GOT3 (cell line): ENCODE results near the gene MET.

Experiments used
- DNase-seq: peaks from one replicate; lab custom pipeline; 2025; ENCODE audit warnings: mixed read lengths; lab: John Stamatoyannopoulos, UW

Gene MET

DNA sequence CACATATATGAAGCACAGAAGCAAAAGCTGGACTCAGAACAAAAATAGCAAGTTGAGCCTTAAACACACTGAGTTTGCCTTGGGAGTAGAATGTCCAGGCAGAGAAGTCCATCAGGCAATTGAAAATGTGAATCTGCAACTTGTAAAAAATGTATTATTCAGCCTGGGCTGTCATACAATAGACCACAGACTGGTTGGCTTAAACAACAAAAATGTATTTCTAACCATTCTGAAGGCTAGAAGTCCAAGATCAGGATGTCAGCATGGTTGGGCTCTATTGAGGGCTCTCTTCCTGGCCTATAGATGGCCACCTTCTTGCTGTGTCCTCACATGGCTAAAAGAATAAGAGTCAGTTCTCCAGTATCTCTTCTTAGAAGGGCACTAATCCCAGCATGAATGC, 113.8 kb downstream of the MET start:
- no peak for DNase-seq

- no peak for DNase-seq
These were observed 114.9 kb downstream of the MET start for GRCh38 chr7:116786791-116787443.

GRCh38 chr7:116787881-116788280, 115.9 kb downstream of the MET start:
- no peak for DNase-seq

- DNase-seq: no peak
These were observed 116.7 kb downstream of the MET start for GRCh38 chr7:116788572-116789197.

- no peak for DNase-seq
These were observed 118.0 kb downstream of the MET start for GRCh38 chr7:116790025-116790424.

DNA sequence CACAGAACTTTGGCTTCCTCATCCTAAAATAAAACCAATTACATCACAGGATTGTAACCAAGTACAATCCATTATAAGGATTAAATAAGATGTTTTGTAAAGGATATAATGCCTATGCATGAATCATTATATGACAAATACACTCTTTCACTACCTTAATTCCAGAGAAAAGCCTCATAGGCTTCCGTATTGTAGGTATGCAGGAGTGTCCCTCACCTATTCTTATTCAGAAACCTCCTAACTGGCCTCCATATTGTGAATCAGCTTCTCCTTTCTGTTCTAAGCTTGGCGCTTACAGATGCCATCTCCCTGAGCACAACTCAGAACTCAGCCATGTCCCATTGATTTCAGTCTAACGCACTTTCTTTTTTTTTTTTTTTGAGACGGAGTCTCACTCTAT, 120.8 kb downstream of the MET start:
- no peak for DNase-seq

GRCh38 chr7:116793795-116794340, 121.9 kb downstream of the MET start:
- DNase-seq: no peak

DNA sequence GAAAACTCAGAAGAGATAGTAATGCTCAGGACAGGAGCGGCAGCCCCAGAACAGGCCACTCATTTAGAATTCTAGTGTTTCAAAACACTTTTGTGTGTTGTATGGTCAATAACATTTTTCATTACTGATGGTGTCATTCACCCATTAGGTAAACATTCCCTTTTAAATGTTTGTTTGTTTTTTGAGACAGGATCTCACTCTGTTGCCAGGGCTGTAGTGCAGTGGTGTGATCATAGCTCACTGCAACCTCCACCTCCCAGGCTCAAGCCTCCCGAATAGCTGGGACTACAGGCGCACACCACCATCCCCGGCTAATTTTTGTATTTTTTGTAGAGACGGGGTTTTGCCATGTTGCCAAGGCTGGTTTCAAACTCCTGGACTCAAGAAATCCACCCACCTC, 124.5 kb downstream of the MET start:
- DNase-seq: no peak

DNA sequence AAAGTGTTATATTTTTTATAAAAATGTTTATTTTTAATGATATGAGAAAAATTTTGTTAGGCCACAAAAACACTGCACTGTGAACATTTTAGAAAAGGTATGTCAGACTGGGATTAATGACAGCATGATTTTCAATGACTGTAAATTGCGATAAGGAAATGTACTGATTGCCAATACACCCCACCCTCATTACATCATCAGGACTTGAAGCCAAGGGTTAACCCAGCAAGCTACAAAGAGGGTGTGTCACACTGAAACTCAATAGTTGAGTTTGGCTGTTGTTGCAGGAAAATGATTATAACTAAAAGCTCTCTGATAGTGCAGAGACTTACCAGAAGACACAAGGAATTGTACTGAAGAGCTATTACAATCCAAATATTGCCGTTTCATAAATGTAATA, 125.6 kb downstream of the MET start:
- DNase-seq: no peak

DNA sequence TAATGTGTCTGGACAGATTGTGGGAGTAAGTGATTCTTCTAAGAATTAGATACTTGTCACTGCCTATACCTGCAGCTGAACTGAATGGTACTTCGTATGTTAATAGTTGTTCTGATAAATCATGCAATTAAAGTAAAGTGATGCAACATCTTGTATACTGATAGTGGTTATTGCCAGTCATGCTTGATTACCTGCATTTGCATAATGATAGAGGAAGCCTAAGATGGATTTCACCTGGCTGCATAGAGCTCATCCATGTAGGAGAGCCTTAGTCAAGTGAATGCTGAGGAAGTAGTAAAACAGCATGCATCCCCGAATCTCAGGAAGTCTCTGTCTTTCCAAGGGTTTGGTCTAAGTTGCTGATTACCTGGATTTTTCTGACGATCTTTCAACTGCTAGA, 126.2 kb downstream of the MET start:
- DNase-seq: no peak

- no peak for DNase-seq
These were observed 127.9 kb downstream of the MET start for GRCh38 chr7:116799916-116800315.

- no peak for DNase-seq
These were observed 128.6 kb downstream of the MET start for GRCh38 chr7:116800594-116800993.

DNA sequence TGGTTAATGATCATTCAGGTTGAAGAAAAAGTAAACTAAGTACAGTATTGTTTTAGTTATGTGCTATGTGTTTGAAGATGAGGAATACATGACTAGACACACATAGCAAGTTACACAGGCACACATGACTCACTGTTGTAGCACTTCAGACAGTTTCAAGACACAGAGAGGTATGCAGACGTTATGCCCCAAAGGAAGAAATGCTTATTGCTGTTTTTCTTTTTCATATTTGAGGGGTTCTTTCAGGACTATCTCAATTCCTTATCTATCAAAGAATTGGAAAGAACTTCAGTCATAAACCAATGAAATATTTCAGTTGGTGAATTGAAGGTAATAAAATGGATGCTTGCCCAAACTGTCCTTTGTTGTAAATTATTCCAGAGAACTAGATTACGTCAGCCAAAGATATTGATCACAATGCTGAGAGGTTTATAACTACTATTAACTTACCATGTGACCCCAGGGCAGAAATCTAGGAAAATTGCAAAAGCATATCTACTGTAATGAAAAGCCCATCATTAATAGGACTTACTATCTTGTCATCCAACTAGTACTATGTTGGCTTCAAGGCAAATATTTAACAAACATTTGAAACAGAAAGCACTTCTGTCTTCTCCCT, 129.2 kb downstream of the MET start:
- DNase-seq: no peak

- DNase-seq: no peak
These were observed 130.2 kb downstream of the MET start for GRCh38 chr7:116802144-116802745.

GRCh38 chr7:116802746-116803152, 130.8 kb downstream of the MET start:
- no peak for DNase-seq

- no peak for DNase-seq
These were observed 132.5 kb downstream of the MET start for GRCh38 chr7:116804471-116804870.

GRCh38 chr7:116805100-116805544, 133.1 kb downstream of the MET start:
- no peak for DNase-seq

- DNase-seq: no peak
These were observed 134.3 kb downstream of the MET start for GRCh38 chr7:116806046-116806944.

GRCh38 chr7:116807011-116807560, 135.1 kb downstream of the MET start:
- no peak for DNase-seq

GRCh38 chr7:116809636-116810266, 137.8 kb downstream of the MET start:
- no peak for DNase-seq
